GM12872 (cell line): ENCODE measurements around the gene KSR1.

Experiments
- CTCF ChIP-seq: IDR thresholded peaks from 3 replicates; pipeline ENCODE4 v1.5.1; 2011; ENCODE audit warnings: low read depth, mild to moderate bottlenecking, low read length, moderate library complexity; ENCODE audit not compliant: insufficient read depth

KSR1 gene

GRCh38 chr17:27423651-27424050 lies 32.6 kb upstream of the KSR1 start:
- TF ChIP-seq CTCF, result no peak

GRCh38 chr17:27424516-27424915 lies 31.7 kb upstream of the KSR1 start:
- no peak for TF ChIP-seq CTCF

GRCh38 chr17:27424941-27425340 lies 31.3 kb upstream of the KSR1 start:
- TF ChIP-seq CTCF, result no peak

- TF ChIP-seq CTCF, result no peak
These were observed 30.3 kb upstream of the KSR1 start for GRCh38 chr17:27425991-27426390.

- no peak for TF ChIP-seq CTCF
These were observed 27.3 kb upstream of the KSR1 start for GRCh38 chr17:27428781-27429505.

- no peak for TF ChIP-seq CTCF
These were observed 26.4 kb upstream of the KSR1 start for GRCh38 chr17:27429666-27430382.

GRCh38 chr17:27430383-27430840 lies 25.8 kb upstream of the KSR1 start:
- no peak for TF ChIP-seq CTCF
